HG02588 (cell line): ENCODE measurements around the gene BMP10.

ENCODE experiments used
- ATAC-seq: cut with Tn5 transposase; IDR thresholded peaks from one replicate; pipeline ENCODE4 v1.9.1; 2021; ENCODE audit warnings: mild to moderate bottlenecking, moderate library complexity; ENCODE audit not compliant: unreplicated experiment

BMP10 gene

GRCh38 chr2:68871159-68871764 lies at the start of gene BMP10:
Gene BMP10, minus strand, starts transcription at chr2:68871397. Its CDS starts 39 bp downstream, at chr2:68871358.
- ATAC-seq = no peak

- no peak for ATAC-seq
Measured at GRCh38 chr2:68920481-68921170, 49.4 kb upstream of the BMP10 start.

- ATAC-seq = no peak
Measured at GRCh38 chr2:68918497-68918896, 47.3 kb upstream of the BMP10 start.

GRCh38 chr2:68917034-68917718 lies 46.0 kb upstream of the BMP10 start:
- ATAC-seq = no peak

GRCh38 chr2:68916226-68916625 lies 45.0 kb upstream of the BMP10 start:
- ATAC-seq = no peak

- no peak for ATAC-seq
Measured at GRCh38 chr2:68915393-68915792, 44.2 kb upstream of the BMP10 start.

- ATAC-seq = no peak
Measured at GRCh38 chr2:68913359-68913758, 42.2 kb upstream of the BMP10 start.

GRCh38 chr2:68912732-68913131 lies 41.5 kb upstream of the BMP10 start:
- no peak for ATAC-seq

GRCh38 chr2:68912111-68912510 lies 40.9 kb upstream of the BMP10 start:
- no peak for ATAC-seq

GRCh38 chr2:68911709-68912108 lies 40.5 kb upstream of the BMP10 start:
- ATAC-seq = no peak

- no peak for ATAC-seq
Measured at GRCh38 chr2:68911246-68911645, 40.0 kb upstream of the BMP10 start.

- ATAC-seq = peak; percentile 37
Measured at GRCh38 chr2:68909793-68910674, 38.8 kb upstream of the BMP10 start.

- ATAC-seq = peak; percentile 95
Measured at GRCh38 chr2:68908392-68908970, 37.3 kb upstream of the BMP10 start.

- peak; percentile 19 for ATAC-seq
Measured at GRCh38 chr2:68907920-68908253, 36.7 kb upstream of the BMP10 start.

GRCh38 chr2:68907232-68907919 lies 36.2 kb upstream of the BMP10 start:
- no peak for ATAC-seq

- ATAC-seq = no peak
Measured at GRCh38 chr2:68906716-68907115, 35.5 kb upstream of the BMP10 start.

- ATAC-seq = no peak
Measured at GRCh38 chr2:68905116-68905515, 33.9 kb upstream of the BMP10 start.

- ATAC-seq = no peak
Measured at GRCh38 chr2:68901561-68901960, 30.4 kb upstream of the BMP10 start.

GRCh38 chr2:68901199-68901514 lies 30.0 kb upstream of the BMP10 start:
- no peak for ATAC-seq

GRCh38 chr2:68900496-68901198 lies 29.4 kb upstream of the BMP10 start:
- ATAC-seq = no peak
